HG02973 (cell line): ENCODE measurements around the gene PRUNE2.

Experiments used
- ATAC-seq: cut with Tn5 transposase; IDR thresholded peaks from one replicate; pipeline ENCODE4 v1.9.1; 2021; ENCODE audit warnings: moderate library complexity; ENCODE audit not compliant: unreplicated experiment

Gene PRUNE2

GRCh38 chr9:76900884-76901440 is 5.0 kb downstream of the PRUNE2 start:
- no peak for ATAC-seq

DNA sequence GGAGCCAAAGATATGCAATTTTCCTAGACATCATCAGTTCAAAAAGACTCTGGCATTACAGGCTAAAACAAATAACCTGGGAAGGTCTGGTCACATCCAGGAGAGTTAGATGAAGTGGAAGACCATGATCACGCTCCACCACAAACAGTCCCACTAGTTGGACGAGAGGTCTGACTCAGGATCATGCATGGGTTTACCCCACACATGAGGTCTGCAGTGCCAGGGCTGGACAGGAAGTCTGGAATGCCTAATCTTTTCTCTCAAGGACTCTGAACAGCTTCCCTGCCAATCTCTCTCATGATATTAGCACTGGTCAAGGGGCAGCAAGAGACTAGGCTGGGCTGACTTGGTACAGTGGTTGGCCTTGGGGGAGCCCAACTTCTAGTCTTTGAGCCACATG is 7.1 kb downstream of the PRUNE2 start:
- no peak for ATAC-seq

- ATAC-seq, result no peak
Observed at GRCh38 chr9:76897804-76898525, 7.9 kb downstream of the PRUNE2 start.

DNA sequence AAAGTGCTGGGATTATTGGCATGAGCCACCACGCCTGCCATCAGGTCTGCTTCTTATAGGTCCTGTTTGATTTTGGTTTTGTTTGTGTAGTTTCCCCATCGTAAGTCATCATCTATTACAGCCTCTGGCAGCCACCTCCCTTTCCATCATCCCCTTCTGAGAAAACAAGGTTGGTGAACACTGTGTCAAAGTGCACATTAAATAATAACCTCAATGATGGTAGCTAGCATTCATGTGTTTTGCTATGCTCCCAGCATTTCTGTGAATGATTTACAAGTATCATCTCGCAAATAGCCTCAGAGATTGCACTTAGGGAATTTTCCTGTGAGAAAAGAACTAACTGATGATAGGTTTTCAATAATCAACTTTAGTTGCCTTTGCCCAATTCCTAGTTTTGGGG is 9.9 kb downstream of the PRUNE2 start:
- ATAC-seq, result no peak

DNA sequence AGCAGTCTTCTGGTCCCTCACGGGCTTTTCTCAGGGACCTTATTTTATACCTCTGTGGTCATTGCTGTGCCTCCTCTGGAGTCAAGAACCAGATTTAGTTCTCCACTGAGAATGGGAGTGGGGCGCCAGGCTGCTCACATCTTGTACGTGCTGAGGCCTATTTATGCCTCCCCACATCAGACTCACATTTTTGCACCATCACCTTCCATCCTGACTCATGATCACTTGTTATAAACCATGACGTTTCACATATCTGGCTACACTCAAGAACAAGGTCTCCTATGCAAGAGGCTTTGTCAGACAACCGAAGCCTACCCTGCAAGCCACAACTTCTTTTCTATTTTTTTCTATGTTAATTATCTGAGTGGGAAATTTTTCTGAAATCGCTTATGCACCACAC is 10.7 kb downstream of the PRUNE2 start:
- no peak for ATAC-seq

- no peak for ATAC-seq
Observed at GRCh38 chr9:76894198-76894597, 11.7 kb downstream of the PRUNE2 start.

DNA sequence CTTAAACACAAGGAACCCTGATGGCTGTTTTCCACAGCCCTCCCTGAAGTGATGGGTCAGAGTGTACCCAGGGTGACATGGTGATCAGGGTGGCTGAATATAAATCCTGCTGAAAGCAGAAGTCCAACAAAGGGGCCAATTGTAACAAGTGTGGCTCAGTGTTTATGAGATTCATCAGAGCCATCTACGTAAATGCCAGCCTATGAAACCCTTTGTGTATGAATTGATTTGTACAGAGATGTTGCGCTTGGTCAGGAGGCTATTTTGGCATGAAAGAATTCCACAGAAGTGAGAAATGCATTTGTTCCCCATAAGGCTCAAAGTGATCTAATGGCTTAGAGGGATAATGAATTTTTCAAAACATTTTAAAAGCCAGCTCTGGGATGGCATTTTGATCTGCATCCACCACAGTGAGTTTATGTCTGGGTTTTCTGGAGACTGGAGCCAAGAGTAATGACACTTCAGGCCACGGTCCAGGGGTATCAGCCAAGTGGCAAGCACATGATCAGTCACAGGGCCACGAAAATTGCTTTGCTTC is 12.4 kb downstream of the PRUNE2 start:
- ATAC-seq, result no peak

DNA sequence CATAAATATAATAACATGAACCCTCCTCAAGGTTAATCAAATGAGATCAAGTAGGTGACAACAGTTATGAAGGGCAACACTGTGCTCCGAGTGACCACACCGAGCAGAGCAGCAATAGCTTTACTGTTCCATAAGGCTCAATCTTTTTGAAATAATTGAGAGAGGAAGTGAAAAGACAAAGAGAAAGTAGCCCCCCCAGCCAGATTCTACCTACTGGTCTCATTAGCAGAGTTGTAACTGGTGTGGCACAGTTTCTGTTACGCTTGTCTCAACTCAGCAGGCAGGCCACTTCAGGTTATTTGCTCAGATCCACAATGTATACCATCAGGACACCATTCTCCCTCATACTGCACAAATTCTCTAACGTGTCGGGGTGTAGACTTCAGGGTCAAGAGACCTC is 14.0 kb downstream of the PRUNE2 start:
- ATAC-seq, result no peak

DNA sequence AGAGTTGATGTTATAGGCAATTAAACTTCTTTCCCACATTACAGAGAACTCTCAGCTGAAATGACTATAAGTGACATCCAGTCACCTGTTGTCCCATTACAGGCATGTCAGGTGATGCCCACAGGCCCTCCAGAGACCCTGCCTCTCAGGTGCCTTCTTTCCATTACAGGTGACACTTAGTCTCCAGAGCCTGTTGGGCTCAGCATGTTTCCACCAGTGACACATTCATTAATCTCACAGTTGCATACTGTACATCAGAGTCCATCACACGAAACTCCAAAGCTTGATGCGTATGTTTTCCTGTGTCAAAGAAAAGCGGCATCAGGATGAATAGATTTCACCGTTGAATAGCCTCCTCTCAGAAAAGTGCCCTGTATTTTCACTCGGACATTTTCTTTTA is 14.6 kb downstream of the PRUNE2 start:
- ATAC-seq, result no peak

DNA sequence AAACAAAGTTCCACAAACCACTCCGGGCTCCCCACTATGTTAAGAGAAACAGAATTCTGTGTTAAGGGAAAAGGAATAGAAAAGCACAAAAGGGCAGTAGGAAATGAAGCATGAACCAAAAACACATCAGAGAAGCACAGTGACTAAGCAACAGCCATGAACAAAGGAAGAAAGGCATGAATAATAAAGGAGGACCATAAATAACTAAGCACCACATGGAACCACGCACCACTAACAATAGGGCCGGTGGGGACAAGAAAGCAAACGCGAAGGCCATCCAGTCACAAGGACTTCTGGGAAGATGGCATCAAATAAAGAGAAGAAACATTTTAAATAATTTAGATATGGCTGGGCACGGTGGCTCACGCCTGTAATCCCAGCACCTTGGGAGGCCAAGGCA is 18.0 kb downstream of the PRUNE2 start:
- no peak for ATAC-seq

DNA sequence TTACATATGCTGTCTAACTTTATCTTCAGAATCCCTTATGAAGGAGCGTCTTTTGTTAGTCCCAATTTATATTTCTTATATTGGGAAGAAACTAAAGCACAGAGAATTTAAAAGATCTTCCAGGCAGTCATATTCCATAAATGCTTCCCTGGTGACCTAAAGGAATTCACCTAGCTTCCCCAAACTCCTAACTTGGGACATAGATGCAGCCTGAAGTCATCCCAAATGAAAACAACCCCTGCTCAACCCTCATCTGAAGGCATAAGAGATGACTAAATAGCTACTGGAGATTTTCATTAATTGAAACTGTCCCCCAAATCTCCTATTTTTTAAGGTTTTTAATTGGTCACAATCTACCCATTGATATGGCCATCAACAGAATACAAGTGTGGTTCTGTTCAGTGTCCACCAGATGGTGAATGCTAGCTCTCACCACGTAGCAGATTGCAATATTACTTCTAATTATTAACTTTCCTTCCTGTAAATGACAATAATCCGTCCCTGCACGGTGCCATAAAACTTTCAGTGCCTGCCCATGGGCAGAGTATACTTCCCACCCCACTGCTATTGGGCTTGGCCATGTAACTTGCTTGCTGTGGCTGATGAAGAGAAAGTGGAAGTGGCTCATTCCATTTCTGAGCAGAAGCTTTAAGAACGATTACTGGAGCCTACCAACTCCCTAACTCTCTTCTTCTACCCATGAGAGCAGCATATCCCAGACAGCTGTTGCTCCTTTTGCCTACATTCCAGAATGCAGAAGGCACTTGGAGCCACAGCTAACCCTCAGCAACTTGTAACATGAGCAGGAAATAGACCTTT is 18.7 kb downstream of the PRUNE2 start:
- no peak for ATAC-seq

DNA sequence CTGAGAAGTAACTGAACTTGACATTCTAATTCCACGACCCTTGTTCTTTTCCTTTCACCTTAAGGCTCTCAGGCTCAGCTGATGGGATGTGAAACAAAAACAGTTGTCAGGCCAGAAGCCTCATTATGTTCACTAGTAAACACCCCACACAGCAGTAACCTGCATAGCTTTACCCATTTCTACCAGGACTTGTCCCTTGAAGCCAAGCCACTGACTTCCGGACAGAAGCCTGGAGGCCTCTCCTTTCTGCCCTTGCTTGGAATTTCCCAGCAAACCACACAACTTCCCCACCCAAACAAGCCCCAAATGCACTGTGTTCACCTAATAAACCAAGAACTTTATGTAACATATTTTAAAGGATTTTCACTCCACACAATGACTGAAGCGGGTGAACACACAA is 19.6 kb downstream of the PRUNE2 start:
- ATAC-seq, result no peak

DNA sequence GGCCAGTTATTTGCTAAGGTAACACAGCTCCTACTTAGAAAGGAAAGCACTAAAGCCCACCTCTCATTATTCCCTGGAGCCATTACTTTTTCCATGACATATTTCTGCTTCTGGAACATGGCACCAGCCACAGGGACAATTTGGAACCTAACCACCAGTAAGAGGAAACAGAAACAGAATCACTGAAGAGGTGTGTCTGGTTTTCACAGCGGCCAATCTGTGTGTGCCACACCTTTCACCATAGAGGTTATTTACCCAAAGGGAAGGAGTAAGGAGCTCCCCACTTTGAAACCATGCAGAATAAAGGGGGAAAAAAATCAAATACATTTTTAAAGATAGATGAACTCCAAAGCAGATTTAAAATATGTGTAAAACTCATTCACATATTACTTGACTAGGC is 21.1 kb downstream of the PRUNE2 start:
- no peak for ATAC-seq

- no peak for ATAC-seq
Observed at GRCh38 chr9:76883341-76883855, 22.5 kb downstream of the PRUNE2 start.

DNA sequence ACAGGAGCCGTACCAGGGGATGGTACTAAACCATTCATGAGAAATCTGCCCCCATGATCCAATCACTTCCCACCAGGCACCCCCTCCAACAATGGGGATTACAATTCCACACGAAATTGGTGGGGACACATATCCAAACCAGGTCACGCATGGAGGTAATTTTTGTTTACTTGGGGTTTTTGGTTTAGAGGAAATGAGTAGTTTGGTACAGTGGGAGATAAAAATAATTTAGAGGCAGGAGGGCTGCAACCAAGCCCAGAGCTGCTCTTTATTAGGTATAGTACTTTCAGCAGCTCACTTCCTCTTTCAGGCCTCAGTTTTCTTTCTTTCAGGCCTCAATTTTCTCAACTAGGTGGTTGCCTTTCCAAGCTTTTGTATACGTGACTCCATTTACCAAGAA is 23.2 kb downstream of the PRUNE2 start:
- ATAC-seq, result peak; percentile 91

GRCh38 chr9:76880210-76880609 is 25.7 kb downstream of the PRUNE2 start:
- ATAC-seq, result no peak

DNA sequence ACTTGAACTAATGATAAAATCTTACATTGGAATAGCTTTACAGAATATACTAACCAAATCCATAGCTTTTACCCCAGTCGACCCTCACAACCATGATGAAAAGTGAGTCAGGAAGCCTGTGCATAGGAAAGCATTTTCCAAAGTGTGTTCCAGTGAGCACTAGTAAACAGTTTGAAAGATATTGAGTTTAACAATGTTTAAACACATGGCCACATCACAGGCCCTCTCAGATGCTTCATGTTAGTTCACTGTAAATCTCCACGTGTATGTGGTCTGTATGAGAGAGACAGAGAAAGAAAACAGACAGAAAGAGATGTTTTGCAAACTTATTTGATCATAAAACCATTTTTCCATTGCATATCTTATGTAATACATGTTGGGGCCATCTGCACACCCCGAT is 27.0 kb downstream of the PRUNE2 start:
- no peak for ATAC-seq

DNA sequence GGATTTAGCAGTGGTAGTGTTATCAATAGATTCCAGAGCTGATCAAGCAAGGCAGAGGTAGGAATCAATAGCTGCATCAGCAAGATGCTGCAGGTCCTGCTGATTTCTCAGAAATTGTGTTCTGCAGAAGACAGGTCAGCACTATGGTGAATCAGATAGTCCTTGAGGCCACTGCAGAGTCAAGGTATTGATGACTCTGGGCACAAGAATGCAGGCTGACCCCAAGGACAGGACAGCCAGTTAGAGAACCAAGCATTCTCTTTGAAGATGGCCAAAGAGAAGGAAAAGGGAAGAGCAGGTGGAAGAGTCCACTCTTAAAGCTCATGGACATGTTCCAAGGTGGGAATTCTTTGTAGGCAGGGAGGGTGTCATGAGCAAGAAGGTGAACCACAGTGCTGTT is 28.0 kb downstream of the PRUNE2 start:
- no peak for ATAC-seq

DNA sequence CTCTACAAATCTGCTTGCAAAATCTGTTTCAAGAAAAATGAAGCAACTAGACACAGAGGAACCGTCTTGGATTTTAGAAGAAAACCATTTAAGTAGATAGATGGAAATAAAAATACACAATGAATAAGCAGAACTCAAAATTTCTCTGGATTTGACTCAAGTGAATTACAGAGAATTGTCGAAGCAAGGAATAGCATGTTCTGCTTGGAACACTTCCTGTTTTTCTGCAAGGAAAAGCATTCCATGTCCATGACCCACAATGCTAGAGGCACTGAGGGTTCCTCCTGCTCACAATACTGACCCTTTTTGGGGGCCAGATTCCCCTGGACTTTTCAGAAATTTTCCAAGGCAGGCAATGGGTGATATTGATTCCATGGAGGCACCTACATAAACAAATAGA is 29.8 kb downstream of the PRUNE2 start:
- ATAC-seq, result no peak

- ATAC-seq, result no peak
Observed at GRCh38 chr9:76873821-76874220, 32.1 kb downstream of the PRUNE2 start.

DNA sequence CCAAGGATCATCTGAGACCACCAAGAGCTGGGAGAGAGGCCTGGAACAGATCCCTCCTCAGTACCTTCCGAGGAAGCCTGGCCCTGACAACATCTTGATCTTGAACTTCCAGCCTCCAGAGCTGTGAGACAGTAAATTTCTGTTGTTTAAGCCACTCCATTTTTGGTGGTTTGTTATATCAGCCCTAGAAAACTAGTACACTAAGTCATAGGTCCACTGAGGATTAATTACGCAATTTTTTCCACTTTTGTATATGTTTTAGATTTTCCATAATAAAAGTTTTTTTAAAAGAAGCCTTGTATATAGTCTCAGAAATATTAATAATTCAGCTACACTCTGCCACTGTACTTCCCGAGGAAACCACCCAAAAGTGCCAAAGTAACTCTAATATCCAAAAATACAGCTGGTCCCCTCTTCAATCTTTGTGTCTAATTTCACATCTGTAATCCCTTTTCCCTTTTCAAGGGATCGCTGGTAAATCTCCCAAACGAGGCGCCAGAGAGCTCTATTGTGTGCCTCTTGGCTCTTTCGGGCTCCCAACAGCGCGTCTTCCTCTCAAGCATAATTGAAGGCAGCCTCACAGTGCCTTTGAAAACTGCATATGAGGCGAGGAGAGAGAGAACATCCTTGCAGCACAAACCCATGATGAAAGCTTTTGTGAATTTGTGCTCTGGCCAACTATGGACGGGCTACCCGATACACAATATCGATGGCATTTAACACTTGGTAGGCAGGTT is 32.7 kb downstream of the PRUNE2 start:
- no peak for ATAC-seq
